GF-D8 (cell line): ENCODE data around the gene ZNF608.

Experiments used
- DNase-seq: peaks from one replicate; lab custom pipeline; 2025; lab: John Stamatoyannopoulos, UW

The ZNF608 gene

GRCh38 chr5:124716169-124716568, 30.3 kb downstream of the ZNF608 start:
- no peak for DNase-seq

GRCh38 chr5:124714910-124715309, 31.5 kb downstream of the ZNF608 start:
- no peak for DNase-seq

- DNase-seq: no peak
These were observed 32.8 kb downstream of the ZNF608 start for GRCh38 chr5:124713595-124713994.

GRCh38 chr5:124712731-124713305, 33.6 kb downstream of the ZNF608 start:
- DNase-seq: no peak

- DNase-seq: no peak
These were observed 38.4 kb downstream of the ZNF608 start for GRCh38 chr5:124708086-124708485.

- DNase-seq: no peak
These were observed 38.9 kb downstream of the ZNF608 start for GRCh38 chr5:124707520-124707919.

- no peak for DNase-seq
These were observed 39.6 kb downstream of the ZNF608 start for GRCh38 chr5:124706729-124707361.

- DNase-seq: no peak
These were observed 40.4 kb downstream of the ZNF608 start for GRCh38 chr5:124706051-124706450.

- DNase-seq: no peak
These were observed 40.9 kb downstream of the ZNF608 start for GRCh38 chr5:124705577-124705976.

GRCh38 chr5:124704594-124705284, 41.7 kb downstream of the ZNF608 start:
- DNase-seq: no peak

GRCh38 chr5:124703995-124704394, 42.4 kb downstream of the ZNF608 start:
- DNase-seq: no peak

- no peak for DNase-seq
These were observed 43.9 kb downstream of the ZNF608 start for GRCh38 chr5:124702525-124702924.

- no peak for DNase-seq
These were observed 44.5 kb downstream of the ZNF608 start for GRCh38 chr5:124701873-124702425.

GRCh38 chr5:124701016-124701415, 45.4 kb downstream of the ZNF608 start:
- DNase-seq: no peak

GRCh38 chr5:124700333-124700732, 46.1 kb downstream of the ZNF608 start:
- DNase-seq: no peak

GRCh38 chr5:124698770-124699169, 47.7 kb downstream of the ZNF608 start:
- DNase-seq: no peak

- no peak for DNase-seq
These were observed 48.4 kb downstream of the ZNF608 start for GRCh38 chr5:124697933-124698591.

GRCh38 chr5:124697501-124697900, 48.9 kb downstream of the ZNF608 start:
- DNase-seq: no peak

- no peak for DNase-seq
These were observed 49.5 kb downstream of the ZNF608 start for GRCh38 chr5:124696898-124697297.
